ENCODE measurements around the gene NAGPA.
"Not testable (repeated sequence)": the region's sequence is repeated elsewhere in the genome, so short reads cannot be mapped to it uniquely, and the experiment has no call there.

The NAGPA gene

GRCh38 chr16:5033256-5034166 is at the start of gene NAGPA:
Gene NAGPA, minus strand, starts transcription at chr16:5033935. Its CDS starts 21 bp downstream, at chr16:5033914.
- DNase-seq: peak; percentile 72

GRCh38 chr16:5080996-5081395 is 47.3 kb upstream of the NAGPA start:
- not testable (repeated sequence) for DNase-seq

GRCh38 chr16:5080461-5080860 is 46.7 kb upstream of the NAGPA start:
- not testable (repeated sequence) for DNase-seq

GRCh38 chr16:5078626-5079025 is 44.9 kb upstream of the NAGPA start:
- no peak for DNase-seq

GRCh38 chr16:5077304-5077703 is 43.6 kb upstream of the NAGPA start:
- DNase-seq: no peak

- DNase-seq: no peak
Observed at GRCh38 chr16:5075637-5076036, 41.9 kb upstream of the NAGPA start.

GRCh38 chr16:5073771-5074170 is 40.0 kb upstream of the NAGPA start:
- DNase-seq: not testable (repeated sequence)

GRCh38 chr16:5073279-5073629 is 39.5 kb upstream of the NAGPA start:
- DNase-seq: no peak

GRCh38 chr16:5072334-5073278 is 38.9 kb upstream of the NAGPA start:
- DNase-seq: no peak

- peak; percentile 79 for DNase-seq
Observed at GRCh38 chr16:5071681-5072333, 38.1 kb upstream of the NAGPA start, which contains the start of gene ALG1. Gene ALG1, plus strand, starts transcription at chr16:5071843. Its CDS starts 7 bp downstream, at chr16:5071850.

- no peak for DNase-seq
Observed at GRCh38 chr16:5071341-5071680, 37.6 kb upstream of the NAGPA start.

GRCh38 chr16:5070431-5071186 is 36.9 kb upstream of the NAGPA start:
- no peak for DNase-seq

GRCh38 chr16:5069854-5070253 is 36.1 kb upstream of the NAGPA start:
- no peak for DNase-seq

GRCh38 chr16:5069048-5069447 is 35.3 kb upstream of the NAGPA start:
- DNase-seq: no peak

- no peak for DNase-seq
Observed at GRCh38 chr16:5066511-5066910, 32.8 kb upstream of the NAGPA start.

GRCh38 chr16:5065813-5066212 is 32.1 kb upstream of the NAGPA start, which contains the start of gene C16orf89:
Gene C16orf89, minus strand, starts transcription at chr16:5065956. Its CDS starts 48 bp downstream, at chr16:5065908.
- DNase-seq: no peak

GRCh38 chr16:5065326-5065725 is 31.6 kb upstream of the NAGPA start:
- no peak for DNase-seq

- DNase-seq: no peak
Observed at GRCh38 chr16:5064915-5065314, 31.2 kb upstream of the NAGPA start.

GRCh38 chr16:5062790-5063765 is 29.3 kb upstream of the NAGPA start:
- no peak for DNase-seq

GRCh38 chr16:5062051-5062450 is 28.3 kb upstream of the NAGPA start:
- no peak for DNase-seq

- no peak for DNase-seq
Observed at GRCh38 chr16:5060073-5060641, 26.4 kb upstream of the NAGPA start.
